Kidney (tissue), 14 donors: ENCODE measurements around the gene SLCO4A1. TPM values are rescaled to one million over a fixed set of nuclear protein-coding genes. Genes with fewer than 3 reads are reported as not detected.

Experiments
- DNase-seq, 5 donors: peaks; one replicate each; pipeline ENCODE4 v3.0.0-alpha.2; 2013 to 2020
- FAIRE-seq: peaks from 2 replicates; lab custom pipeline; 2012; peaks lifted over from hg19 to GRCh38; lab: Jason Lieb, UNC
- H3K27ac ChIP-seq, 2 donors: one replicate each; pipeline ENCODE4 v1.7.0; 2013; ENCODE audit warnings: low read depth in 2 of 2, low read length in 2 of 2, inconsistent platforms in 1 of 2
- H3K27me3 ChIP-seq: one replicate; pipeline ENCODE4 v1.7.1; 2013; ENCODE audit warnings: low read length, inconsistent platforms; ENCODE audit not compliant: control insufficient read depth, insufficient read depth
- H3K36me3 ChIP-seq, 3 donors: one replicate each; pipeline versions ENCODE4 v1.7.0 to v1.7.1; 2013; ENCODE audit warnings: low read length in 3 of 3, control low read depth in 1 of 3, inconsistent platforms in 1 of 3; ENCODE audit not compliant: insufficient read depth in 3 of 3, control insufficient read depth in 2 of 3
- H3K4me1 ChIP-seq, 3 donors: one replicate each; pipeline versions ENCODE4 v1.7.0 to v1.7.1; 2013; ENCODE audit warnings: low read length in 3 of 3, inconsistent platforms in 1 of 3, low read depth in 1 of 3; ENCODE audit not compliant: control insufficient read depth in 2 of 3, insufficient read depth in 2 of 3
- H3K4me3 ChIP-seq, 3 donors: one replicate each; pipeline versions ENCODE4 v1.7.0 to v1.8.1; 2013; ENCODE audit warnings: low read length in 3 of 3, control low read depth in 1 of 3, inconsistent platforms in 1 of 3
- H3K9ac ChIP-seq, 3 donors: one replicate each; pipeline versions ENCODE4 v1.7.0 to v1.7.1; 2013; ENCODE audit warnings: low read length in 3 of 3, control low read depth in 1 of 3, inconsistent platforms in 1 of 3
- H3K9me3 ChIP-seq, 3 donors: one replicate each; pipeline versions ENCODE4 v1.7.0 to v1.7.1; 2013; ENCODE audit warnings: low read length in 3 of 3, control low read depth in 1 of 3, inconsistent platforms in 1 of 3; ENCODE audit not compliant: control insufficient read depth in 2 of 3, insufficient read depth in 1 of 3
- CTCF ChIP-seq: IDR thresholded peaks from 3 replicates; pipeline ENCODE4 v1.5.1; 2012; ENCODE audit warnings: mild to moderate bottlenecking, moderate library complexity, borderline replicate concordance; ENCODE audit not compliant: insufficient read depth; ENCODE audit errors: extremely low read depth
- intact Hi-C: fragments of 100-400 bp; cut with DNase I; formaldehyde crosslinking; loops from one replicate; pipeline ENCODE4 v1.11.1; 2022
- polyA plus RNA-seq: library from polyadenylated mRNA; stranded (reverse); fragments of 350-450 nt; fragmentation: Illumina TruSeq; extraction: RNeasy Lipid Tissue Mini Kit (QIAGEN cat#74804); gene quantifications from one replicate; pipeline ENCODE4 v1.2.3, GENCODE V29; 2014; ENCODE audit warnings: low read depth, low replicate concordance; ENCODE audit not compliant: insufficient read depth
- total RNA-seq: library from RNA; stranded (reverse); fragmentation: NEBNext Ultra II Directional; extraction: Animal tissue kit (Norgen Biotek cat#: 25700); gene quantifications from one replicate; pipeline ENCODE4 v1.2.1, GENCODE V29; 2021
- donor health status: control.
- donor health status: control.
- donor health status: control.
- donor health status: control.
- donor health status: control.
- donor health status: DM: yes; HTN: yes; CAD: no.
- donor health status: Normal renal cell carcinoma (clear cell type).

Gene SLCO4A1
- total and polyA plus RNA-seq, 2 donors from 2014 or later: 12.4 to 80.3 TPM

- no peak overlapping the region for H3K9ac ChIP-seq
- H3K27ac ChIP-seq: peak overlapping the region in 1 of 2 donors; percentile 36
- no peak for TF ChIP-seq CTCF
- DNase-seq (no peak), FAIRE-seq (no peak)
- no peaks in the 10 kb centered on the region for H3K9me3 ChIP-seq
- intact Hi-C loops: no loop called here
- peak overlapping the region in 1 of 3 donors; percentile 49 for H3K4me3 ChIP-seq
- H3K36me3 ChIP-seq: no peaks in the 10 kb centered on the region
- peaks cover 3% of the 10 kb centered on the region for H3K27me3 ChIP-seq
- H3K4me1 ChIP-seq: peaks cover 0 to 24% (median 18%) of the 10 kb centered on the region in 3 donors
Measured at GRCh38 chr20:62641321-62642050, 817 bp upstream of the SLCO4A1 start.

- Histone ChIP-seq H3K4me3 (peak overlapping the region in 2 of 3 donors; percentile 40 to 50), H3K27ac (peak overlapping the region in 1 of 2 donors; percentile 9), H3K27me3 (peaks cover 3% of the 10 kb centered on the region), H3K9me3 (no peaks in the 10 kb centered on the region), H3K4me1 (peaks cover 0 to 30% (median 18%) of the 10 kb centered on the region in 3 donors), H3K9ac (peak overlapping the region in 1 of 3 donors; percentile 30), H3K36me3 (no peaks in the 10 kb centered on the region)
- TF ChIP-seq CTCF: no peak
- intact Hi-C loops: no loop called here
- DNase-seq (peak in 3 of 5 donors; percentile 48 to 77 (median 57)), FAIRE-seq (no peak)
Measured at GRCh38 chr20:62642666-62643520, 590 bp downstream of the SLCO4A1 start.

- no peak for TF ChIP-seq CTCF
- FAIRE-seq: no peak
- no peaks in the 10 kb centered on the region for H3K36me3 ChIP-seq
- peak overlapping the region in 2 of 3 donors; percentile 30 to 48 for H3K9ac ChIP-seq
- intact Hi-C loops: no loop called here
- H3K27ac ChIP-seq: peak overlapping the region; percentile 0 to 71
- H3K4me3 ChIP-seq: peak overlapping the region in 2 of 3 donors; percentile 40 to 50
- no peaks in the 10 kb centered on the region for H3K9me3 ChIP-seq
- H3K27me3 ChIP-seq: peaks cover 3% of the 10 kb centered on the region
- peaks cover 0 to 30% (median 18%) of the 10 kb centered on the region in 3 donors for H3K4me1 ChIP-seq
- no peak for DNase-seq
Measured at GRCh38 chr20:62643521-62644043, 1.3 kb downstream of the SLCO4A1 start.
